Measurements from ENCODE around the gene GATA6.

The GATA6 gene

GRCh38 chr18:22159014-22159413, 10.4 kb upstream of the GATA6 start:
- H3K27ac Mint-ChIP-seq, result no peak overlapping the region
- H3K4me1 Mint-ChIP-seq (ENCODE audit: low read depth), result no peaks in the 10 kb centered on the region
- no peaks in the 10 kb centered on the region for H3K9me3 Mint-ChIP-seq
- no peak overlapping the region for H3K4me3 Mint-ChIP-seq
- H3K36me3 Mint-ChIP-seq (ENCODE audit: low read depth), result no peaks in the 10 kb centered on the region
- H3K27me3 Mint-ChIP-seq (ENCODE audit: low read depth), result peaks cover 22% of the 10 kb centered on the region

GRCh38 chr18:22161090-22161489, 8.3 kb upstream of the GATA6 start:
- H3K27me3 Mint-ChIP-seq (ENCODE audit: low read depth), result peaks cover 37% of the 10 kb centered on the region
- H3K4me3 Mint-ChIP-seq, result no peak overlapping the region
- H3K4me1 Mint-ChIP-seq (ENCODE audit: low read depth), result peaks cover 1% of the 10 kb centered on the region
- no peaks in the 10 kb centered on the region for H3K36me3 Mint-ChIP-seq (ENCODE audit: low read depth)
- no peaks in the 10 kb centered on the region for H3K9me3 Mint-ChIP-seq
- H3K27ac Mint-ChIP-seq, result no peak overlapping the region

GRCh38 chr18:22163416-22164161, 5.8 kb upstream of the GATA6 start:
- no peaks in the 10 kb centered on the region for H3K9me3 Mint-ChIP-seq
- H3K4me1 Mint-ChIP-seq (ENCODE audit: low read depth), result peaks cover 4% of the 10 kb centered on the region
- no peak overlapping the region for H3K4me3 Mint-ChIP-seq
- peaks cover 62% of the 10 kb centered on the region for H3K27me3 Mint-ChIP-seq (ENCODE audit: low read depth)
- H3K27ac Mint-ChIP-seq, result no peak overlapping the region
- H3K36me3 Mint-ChIP-seq (ENCODE audit: low read depth), result no peaks in the 10 kb centered on the region

- H3K27ac Mint-ChIP-seq, result no peak overlapping the region
- peaks cover 68% of the 10 kb centered on the region for H3K27me3 Mint-ChIP-seq (ENCODE audit: low read depth)
- H3K4me1 Mint-ChIP-seq (ENCODE audit: low read depth), result peaks cover 5% of the 10 kb centered on the region
- H3K4me3 Mint-ChIP-seq, result no peak overlapping the region
- no peaks in the 10 kb centered on the region for H3K36me3 Mint-ChIP-seq (ENCODE audit: low read depth)
- H3K9me3 Mint-ChIP-seq, result no peaks in the 10 kb centered on the region
Observed at GRCh38 chr18:22164337-22165048, 4.9 kb upstream of the GATA6 start.

- Mint-ChIP-seq H3K4me1 (ENCODE audit: low read depth) (peaks cover 5% of the 10 kb centered on the region), H3K27ac (peak overlapping the region; percentile 76), H3K36me3 (ENCODE audit: low read depth) (no peaks in the 10 kb centered on the region), H3K4me3 (peak overlapping the region; percentile 40), H3K9me3 (no peaks in the 10 kb centered on the region), H3K27me3 (ENCODE audit: low read depth) (peaks cover 75% of the 10 kb centered on the region)
Observed at GRCh38 chr18:22165049-22165602, 4.3 kb upstream of the GATA6 start.

GRCh38 chr18:22165603-22166068, 3.8 kb upstream of the GATA6 start:
- H3K36me3 Mint-ChIP-seq (ENCODE audit: low read depth), result peaks cover 3% of the 10 kb centered on the region
- H3K9me3 Mint-ChIP-seq, result no peaks in the 10 kb centered on the region
- peaks cover 9% of the 10 kb centered on the region for H3K4me1 Mint-ChIP-seq (ENCODE audit: low read depth)
- no peak overlapping the region for H3K4me3 Mint-ChIP-seq
- peaks cover 80% of the 10 kb centered on the region for H3K27me3 Mint-ChIP-seq (ENCODE audit: low read depth)
- no peak overlapping the region for H3K27ac Mint-ChIP-seq

GRCh38 chr18:22166069-22166950, 3.1 kb upstream of the GATA6 start:
- H3K4me3 Mint-ChIP-seq, result no peak overlapping the region
- peaks cover 3% of the 10 kb centered on the region for H3K36me3 Mint-ChIP-seq (ENCODE audit: low read depth)
- H3K27me3 Mint-ChIP-seq (ENCODE audit: low read depth), result peaks cover 84% of the 10 kb centered on the region
- no peaks in the 10 kb centered on the region for H3K9me3 Mint-ChIP-seq
- peaks cover 10% of the 10 kb centered on the region for H3K4me1 Mint-ChIP-seq (ENCODE audit: low read depth)
- peak overlapping the region; percentile 49 for H3K27ac Mint-ChIP-seq

GRCh38 chr18:22167091-22167470, 2.3 kb upstream of the GATA6 start:
- no peak overlapping the region for H3K4me3 Mint-ChIP-seq
- H3K9me3 Mint-ChIP-seq, result no peaks in the 10 kb centered on the region
- H3K27ac Mint-ChIP-seq, result no peak overlapping the region
- peaks cover 3% of the 10 kb centered on the region for H3K36me3 Mint-ChIP-seq (ENCODE audit: low read depth)
- peaks cover 10% of the 10 kb centered on the region for H3K4me1 Mint-ChIP-seq (ENCODE audit: low read depth)
- peaks cover 80% of the 10 kb centered on the region for H3K27me3 Mint-ChIP-seq (ENCODE audit: low read depth)

- H3K4me1 Mint-ChIP-seq (ENCODE audit: low read depth), result peaks cover 10% of the 10 kb centered on the region
- H3K9me3 Mint-ChIP-seq, result no peaks in the 10 kb centered on the region
- peaks cover 3% of the 10 kb centered on the region for H3K36me3 Mint-ChIP-seq (ENCODE audit: low read depth)
- peaks cover 80% of the 10 kb centered on the region for H3K27me3 Mint-ChIP-seq (ENCODE audit: low read depth)
- no peak overlapping the region for H3K4me3 Mint-ChIP-seq
- no peak overlapping the region for H3K27ac Mint-ChIP-seq
Observed at GRCh38 chr18:22167471-22168241, 1.7 kb upstream of the GATA6 start.

GRCh38 chr18:22168360-22168921, 948 bp upstream of the GATA6 start:
- H3K4me3 Mint-ChIP-seq, result no peak overlapping the region
- H3K27ac Mint-ChIP-seq, result peak overlapping the region; percentile 41
- peaks cover 80% of the 10 kb centered on the region for H3K27me3 Mint-ChIP-seq (ENCODE audit: low read depth)
- H3K9me3 Mint-ChIP-seq, result no peaks in the 10 kb centered on the region
- H3K36me3 Mint-ChIP-seq (ENCODE audit: low read depth), result peaks cover 3% of the 10 kb centered on the region
- peaks cover 10% of the 10 kb centered on the region for H3K4me1 Mint-ChIP-seq (ENCODE audit: low read depth)

- Mint-ChIP-seq H3K4me3 (peak overlapping the region; percentile 83), H3K36me3 (ENCODE audit: low read depth) (peaks cover 3% of the 10 kb centered on the region), H3K4me1 (ENCODE audit: low read depth) (peaks cover 10% of the 10 kb centered on the region), H3K9me3 (no peaks in the 10 kb centered on the region), H3K27me3 (ENCODE audit: low read depth) (peaks cover 78% of the 10 kb centered on the region), H3K27ac (peak overlapping the region; percentile 66)
Observed at GRCh38 chr18:22169889-22170420, 566 bp downstream of the GATA6 start.

GRCh38 chr18:22170421-22171257, 1.2 kb downstream of the GATA6 start:
- H3K4me1 Mint-ChIP-seq (ENCODE audit: low read depth), result peaks cover 9% of the 10 kb centered on the region
- peak overlapping the region; percentile 83 for H3K4me3 Mint-ChIP-seq
- H3K9me3 Mint-ChIP-seq, result no peaks in the 10 kb centered on the region
- peaks cover 80% of the 10 kb centered on the region for H3K27me3 Mint-ChIP-seq (ENCODE audit: low read depth)
- peaks cover 3% of the 10 kb centered on the region for H3K36me3 Mint-ChIP-seq (ENCODE audit: low read depth)
- peak overlapping the region; percentile 66 for H3K27ac Mint-ChIP-seq
